Measurements from ENCODE around the gene COL16A1.

DNA sequence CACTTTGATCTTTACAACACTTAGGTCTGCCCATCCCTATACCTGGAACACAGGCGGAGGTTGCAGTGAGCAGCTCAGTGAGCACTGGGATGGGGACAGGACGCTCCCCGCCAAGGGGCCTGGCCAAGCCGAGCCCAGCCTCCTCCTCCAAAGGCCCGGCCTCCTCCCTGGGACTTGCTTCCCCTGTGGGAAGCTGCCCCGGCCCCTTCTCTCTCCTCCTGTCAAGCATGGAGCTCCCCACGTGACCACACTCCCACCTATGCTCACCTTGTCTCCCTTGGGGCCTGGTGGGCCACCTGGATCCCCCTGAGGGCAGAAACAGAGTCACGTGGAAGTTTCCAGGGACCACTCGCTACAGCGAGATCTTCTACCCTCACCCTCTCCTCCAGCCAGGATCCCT, 12.9 kb downstream of the COL16A1 start:
- TF ChIP-seq CTCF (tag by site-specific recombination; IDR thresholded peaks at IDR 0.05): no peak
- no peak for TF ChIP-seq ZFP41 (tag by site-specific recombination; IDR thresholded peaks at IDR 0.05; ENCODE audit: borderline replicate concordance)
- TF ChIP-seq ZNF138 (tag by site-specific recombination; IDR thresholded peaks at IDR 0.05; ENCODE audit: borderline replicate concordance): no peak
- TF ChIP-seq, protein P1, sequence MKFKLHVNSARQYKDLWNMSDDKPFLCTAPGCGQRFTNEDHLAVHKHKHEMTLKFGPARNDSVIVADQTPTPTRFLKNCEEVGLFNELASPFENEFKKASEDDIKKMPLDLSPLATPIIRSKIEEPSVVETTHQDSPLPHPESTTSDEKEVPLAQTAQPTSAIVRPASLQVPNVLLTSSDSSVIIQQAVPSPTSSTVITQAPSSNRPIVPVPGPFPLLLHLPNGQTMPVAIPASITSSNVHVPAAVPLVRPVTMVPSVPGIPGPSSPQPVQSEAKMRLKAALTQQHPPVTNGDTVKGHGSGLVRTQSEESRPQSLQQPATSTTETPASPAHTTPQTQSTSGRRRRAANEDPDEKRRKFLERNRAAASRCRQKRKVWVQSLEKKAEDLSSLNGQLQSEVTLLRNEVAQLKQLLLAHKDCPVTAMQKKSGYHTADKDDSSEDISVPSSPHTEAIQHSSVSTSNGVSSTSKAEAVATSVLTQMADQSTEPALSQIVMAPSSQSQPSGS (tag by site-specific recombination; IDR thresholded peaks at IDR 0.05; ENCODE audit: low read depth): no peak
- TF ChIP-seq ZNF274 (IDR thresholded peaks at IDR 0.05; ENCODE audit: low read length): no peak
- no peak for TF ChIP-seq ZNF274 (tag by site-specific recombination; IDR thresholded peaks at IDR 0.05; ENCODE audit: borderline replicate concordance)
- TF ChIP-seq BCL11A (tag by site-specific recombination; IDR thresholded peaks at IDR 0.05; ENCODE audit: low read depth): no peak
- no peak for TF ChIP-seq RBAK (tag by site-specific recombination; IDR thresholded peaks at IDR 0.05)
